ENCODE measurements around the gene DDX31.

Gene DDX31

DNA sequence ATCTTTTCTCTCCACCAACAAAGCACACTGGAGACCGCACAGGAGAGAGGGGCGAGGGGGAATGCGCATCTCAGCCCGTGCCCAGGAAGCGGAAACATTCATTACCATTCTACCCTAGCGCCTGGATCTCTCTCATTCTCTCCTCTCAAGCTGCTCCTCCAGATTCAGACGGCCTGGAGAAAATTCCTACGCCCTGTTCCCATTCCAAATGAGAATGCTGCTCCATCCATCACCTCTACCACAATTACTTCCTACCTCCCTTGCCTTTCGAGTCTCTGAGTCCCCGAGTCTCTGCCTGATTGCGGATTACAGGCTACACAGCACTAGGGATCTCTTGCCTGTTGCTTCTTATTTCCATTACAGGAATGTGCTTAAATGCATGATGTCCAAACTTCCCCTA, 6.7 kb downstream of the DDX31 start:
- TF ChIP-seq, protein P1, sequence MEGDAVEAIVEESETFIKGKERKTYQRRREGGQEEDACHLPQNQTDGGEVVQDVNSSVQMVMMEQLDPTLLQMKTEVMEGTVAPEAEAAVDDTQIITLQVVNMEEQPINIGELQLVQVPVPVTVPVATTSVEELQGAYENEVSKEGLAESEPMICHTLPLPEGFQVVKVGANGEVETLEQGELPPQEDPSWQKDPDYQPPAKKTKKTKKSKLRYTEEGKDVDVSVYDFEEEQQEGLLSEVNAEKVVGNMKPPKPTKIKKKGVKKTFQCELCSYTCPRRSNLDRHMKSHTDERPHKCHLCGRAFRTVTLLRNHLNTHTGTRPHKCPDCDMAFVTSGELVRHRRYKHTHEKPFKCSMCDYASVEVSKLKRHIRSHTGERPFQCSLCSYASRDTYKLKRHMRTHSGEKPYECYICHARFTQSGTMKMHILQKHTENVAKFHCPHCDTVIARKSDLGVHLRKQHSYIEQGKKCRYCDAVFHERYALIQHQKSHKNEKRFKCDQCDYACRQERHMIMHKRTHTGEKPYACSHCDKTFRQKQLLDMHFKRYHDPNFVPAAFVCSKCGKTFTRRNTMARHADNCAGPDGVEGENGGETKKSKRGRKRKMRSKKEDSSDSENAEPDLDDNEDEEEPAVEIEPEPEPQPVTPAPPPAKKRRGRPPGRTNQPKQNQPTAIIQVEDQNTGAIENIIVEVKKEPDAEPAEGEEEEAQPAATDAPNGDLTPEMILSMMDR (conservative IDR thresholded peaks at IDR 0.05; ENCODE audit: low read depth, low read length): no peak
- DNase-seq (ENCODE audit: low read depth): no peak
- no peak overlapping the region for H3K4me3 ChIP-seq (ENCODE audit: low read length)

DNA sequence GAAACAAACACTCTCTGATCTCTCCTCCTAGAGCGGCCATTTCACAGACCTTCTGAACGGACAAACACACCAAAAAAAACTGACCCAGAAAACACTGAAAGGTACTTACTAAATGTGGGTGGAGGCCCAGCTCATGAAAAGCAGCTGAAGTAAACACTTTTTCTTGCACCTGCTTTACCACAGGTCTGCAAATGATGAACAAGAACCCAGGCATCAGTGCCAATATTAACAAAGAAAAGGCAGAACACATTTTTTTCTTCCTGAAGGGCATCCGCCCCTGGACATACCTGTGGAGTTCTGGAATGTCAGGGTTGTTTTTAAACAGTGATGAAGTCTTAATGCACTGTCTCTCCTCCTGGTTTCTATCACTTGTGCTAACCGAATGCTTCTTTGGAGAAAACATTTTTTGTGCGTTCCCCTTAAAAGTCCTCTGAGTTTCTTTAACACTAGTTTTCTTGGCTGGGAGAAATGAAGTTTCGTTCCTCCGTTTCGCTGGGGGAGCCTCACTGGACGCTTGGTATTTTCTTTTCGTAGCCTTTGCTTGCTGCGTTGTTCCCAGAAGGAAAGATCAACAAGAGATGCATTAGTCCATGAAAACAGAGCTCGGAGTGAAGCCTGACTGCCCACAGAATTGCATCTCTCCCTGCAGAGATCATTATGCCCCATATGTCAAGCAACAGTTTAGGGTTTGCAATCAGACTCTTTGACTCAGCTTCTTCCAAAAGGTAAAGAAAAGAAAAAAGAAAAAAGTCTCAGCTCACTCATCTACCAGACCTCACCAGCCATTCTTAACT, 7.4 kb downstream of the DDX31 start:
- H3K4me3 ChIP-seq (ENCODE audit: low read length): no peak overlapping the region
- DNase-seq (ENCODE audit: low read depth): no peak
- TF ChIP-seq, protein P1 (conservative IDR thresholded peaks at IDR 0.05; ENCODE audit: low read depth, low read length): no peak

DNA sequence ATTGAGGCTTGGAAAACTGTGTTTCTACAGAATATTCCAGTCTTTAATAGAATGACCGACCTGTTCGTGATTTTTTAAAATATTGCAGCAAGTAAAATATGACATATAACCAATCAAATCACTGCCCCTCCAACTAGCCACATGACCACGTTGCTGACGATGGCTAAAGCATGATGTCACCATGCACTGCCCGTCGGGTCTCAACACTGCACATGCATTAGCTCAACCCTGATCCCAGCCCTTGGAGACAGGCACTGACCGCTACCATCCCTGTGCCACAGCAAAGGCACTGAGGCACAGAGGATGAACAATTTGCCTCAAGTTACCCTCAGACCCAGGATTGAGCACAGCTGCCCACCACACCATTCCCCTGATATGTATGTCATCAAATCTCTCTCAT, 13.5 kb downstream of the DDX31 start:
- H3K4me3 ChIP-seq (ENCODE audit: low read length): no peak overlapping the region
- TF ChIP-seq, protein P1 (conservative IDR thresholded peaks at IDR 0.05; ENCODE audit: low read depth, low read length): no peak
- no peak for DNase-seq (ENCODE audit: low read depth)

DNA sequence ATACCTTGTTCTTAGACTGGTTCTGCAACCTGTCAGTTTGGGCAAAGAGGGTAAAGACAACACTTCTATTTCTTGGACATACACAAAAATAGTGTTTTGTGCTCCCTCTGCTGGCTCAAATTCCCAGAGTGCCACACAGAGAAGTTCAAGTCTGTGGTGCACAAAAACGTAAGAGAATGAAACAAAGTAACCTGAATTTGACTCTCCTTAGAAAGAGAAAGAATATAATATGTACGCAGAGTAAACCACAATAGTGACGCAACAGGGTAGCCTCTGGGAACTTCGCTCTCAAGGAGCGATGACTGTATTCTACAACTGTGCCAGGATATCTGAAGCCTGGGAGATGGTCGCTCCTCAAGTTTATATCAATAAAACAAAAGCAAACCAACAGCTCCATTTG, 18.5 kb downstream of the DDX31 start:
- TF ChIP-seq, protein P1 (conservative IDR thresholded peaks at IDR 0.05; ENCODE audit: low read depth, low read length): peak; percentile 55
- no peak for DNase-seq (ENCODE audit: low read depth)
- no peak overlapping the region for H3K4me3 ChIP-seq (ENCODE audit: low read length)

DNA sequence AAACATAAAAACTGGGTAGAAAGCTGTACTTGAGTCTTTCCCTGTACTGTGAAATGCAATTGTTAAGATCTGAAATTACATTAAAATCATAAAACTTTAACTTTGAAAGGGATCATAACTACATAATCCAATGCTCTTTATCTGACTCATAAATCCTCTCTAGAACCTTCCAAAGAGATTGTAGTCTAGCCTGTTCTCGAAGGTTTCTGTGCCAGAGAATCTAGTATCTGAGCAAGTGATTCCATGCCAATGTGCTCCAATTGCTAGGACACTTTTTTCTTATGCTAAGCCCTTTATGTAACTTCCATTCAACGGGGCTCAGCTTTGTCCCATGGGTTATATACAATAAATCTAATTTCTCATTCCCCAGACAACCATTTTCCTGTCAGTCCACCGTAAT, 21.1 kb downstream of the DDX31 start:
- no peak overlapping the region for H3K4me3 ChIP-seq (ENCODE audit: low read length)
- TF ChIP-seq, protein P1 (conservative IDR thresholded peaks at IDR 0.05; ENCODE audit: low read depth, low read length): no peak
- DNase-seq (ENCODE audit: low read depth): no peak

DNA sequence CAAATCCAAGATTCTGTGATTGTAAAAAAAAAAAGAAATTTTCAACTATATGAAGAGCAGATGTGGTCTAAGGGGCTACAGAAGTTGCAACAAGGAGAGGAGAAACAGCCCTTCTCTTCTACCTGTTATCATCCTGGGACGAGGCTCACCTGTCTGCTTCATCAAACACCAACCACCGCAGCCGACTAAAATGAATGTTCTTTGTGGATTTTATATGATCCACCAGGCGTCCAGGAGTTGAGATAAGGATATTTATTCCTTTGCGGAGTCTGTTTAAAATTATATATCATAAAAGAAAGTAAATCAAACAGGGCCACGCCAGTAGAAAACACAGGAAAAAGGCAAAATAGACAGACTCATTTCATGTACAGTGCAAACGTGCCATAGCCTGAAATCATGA, 21.5 kb downstream of the DDX31 start:
- DNase-seq (ENCODE audit: low read depth): no peak
- no peak overlapping the region for H3K4me3 ChIP-seq (ENCODE audit: low read length)
- TF ChIP-seq, protein P1 (conservative IDR thresholded peaks at IDR 0.05; ENCODE audit: low read depth, low read length): no peak

DNA sequence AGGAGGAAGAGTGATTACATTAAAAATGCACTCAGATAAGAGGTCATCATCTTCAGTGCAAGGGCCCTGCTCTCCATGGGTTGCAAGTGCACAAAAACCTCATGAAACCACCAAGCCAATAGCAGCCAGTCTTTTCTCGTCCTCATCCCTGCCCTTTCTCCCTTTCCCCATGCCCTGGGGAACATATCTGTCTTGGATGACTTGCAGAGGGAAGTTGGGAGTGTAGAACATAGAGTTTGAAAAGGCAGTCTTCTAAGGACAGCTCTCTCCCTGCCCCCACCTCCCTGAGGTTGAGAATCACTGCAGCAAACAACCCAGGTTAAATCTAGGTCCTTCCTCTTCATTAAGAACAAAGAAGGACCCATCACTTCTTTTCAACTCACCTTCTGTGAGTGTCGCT, 22.0 kb downstream of the DDX31 start:
- H3K4me3 ChIP-seq (ENCODE audit: low read length): no peak overlapping the region
- TF ChIP-seq, protein P1 (conservative IDR thresholded peaks at IDR 0.05; ENCODE audit: low read depth, low read length): no peak
- no peak for DNase-seq (ENCODE audit: low read depth)
